B cell (primary cell): ENCODE data around the gene FAM13B.
"Not testable (repeated sequence)": the region's sequence is repeated elsewhere in the genome, so short reads cannot be mapped to it uniquely, and the experiment has no call there.

ENCODE experiments used
- CTCF ChIP-seq: fragments of 200-600 bp; IDR thresholded peaks from one replicate; pipeline ENCODE4 v1.8.0; 2022; ENCODE audit warnings: antibody characterized with exemption, mild to moderate bottlenecking
- EZH2 ChIP-seq: IDR thresholded peaks from 2 replicates; pipeline ENCODE4 v1.6.1; 2012; ENCODE audit warnings: borderline replicate concordance, low read depth, mild to moderate bottlenecking, moderate library complexity, low read length; ENCODE audit not compliant: insufficient read depth, poor library complexity, severe bottlenecking

DNA sequence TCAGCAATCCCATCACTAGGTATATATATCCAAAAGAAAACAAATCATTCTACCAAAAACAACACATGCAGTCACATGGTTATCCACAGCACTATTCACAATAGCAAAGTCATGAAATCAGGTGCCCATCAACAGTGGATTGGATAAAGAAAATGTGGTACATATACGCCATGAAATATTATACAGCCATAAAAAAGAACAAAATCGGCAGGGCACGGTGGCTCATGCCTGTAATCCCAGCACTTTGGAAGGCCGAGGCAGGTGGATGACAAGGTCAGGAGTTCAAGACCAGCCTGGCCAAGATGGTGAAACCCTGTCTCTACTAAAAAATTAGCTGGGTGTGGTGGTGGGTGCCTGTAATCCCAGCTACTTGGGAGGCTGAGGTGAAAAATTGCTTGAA lies 88.6 kb downstream of the FAM13B start:
- TF ChIP-seq CTCF, EZH2: not testable (repeated sequence)
